SK-N-SH treated with all-trans-retinoic acid at 6 μM for 48 hours (cell line): ENCODE data around the gene TMEM60.

Experiments
- ATAC-seq: fragments of 200-7000 bp; cut with Tn5 transposase; 3 replicates; pipeline ENCODE4 v1.9.1; 2020; ENCODE audit warnings: mild to moderate bottlenecking, moderate library complexity
- ARNTL ChIP-seq: fragments of 450-650 bp; formaldehyde crosslinking; IDR thresholded peaks from 2 replicates; pipeline ENCODE4 v1.5.0; 2020; ENCODE audit warnings: low read depth, mild to moderate bottlenecking, moderate library complexity, borderline replicate concordance
- CREB5 ChIP-seq: fragments of 250-450 bp; sonication (Bioruptor Pico); IDR thresholded peaks from 2 replicates; pipeline ENCODE4 v1.5.1; 2020; ENCODE audit warnings: low read depth, mild to moderate bottlenecking, moderate library complexity
- ESRRG ChIP-seq: fragments of 250-450 bp; sonication (Bioruptor Pico); IDR thresholded peaks from 2 replicates; pipeline ENCODE4 v1.6.1; 2021; ENCODE audit warnings: mild to moderate bottlenecking
- GLIS3 ChIP-seq: fragments of 250-450 bp; sonication (Bioruptor Pico); IDR thresholded peaks from 2 replicates; pipeline ENCODE4 v1.5.0; 2020; ENCODE audit warnings: mild to moderate bottlenecking, moderate library complexity
- ISL1 ChIP-seq: fragments of 250-450 bp; sonication (Bioruptor Pico); IDR thresholded peaks from 2 replicates; pipeline ENCODE4 v2.1.2; 2022; ENCODE audit warnings: mild to moderate bottlenecking, moderate library complexity
- OSR1 ChIP-seq: fragments of 250-450 bp; sonication (Bioruptor Pico); IDR thresholded peaks from 2 replicates; pipeline ENCODE4 v1.8.0; 2022; ENCODE audit warnings: moderate library complexity, mild to moderate bottlenecking, inconsistent platforms
- PATZ1 ChIP-seq: fragments of 250-450 bp; sonication (Bioruptor Pico); IDR thresholded peaks from 2 replicates; pipeline ENCODE4 v1.8.0; 2020; ENCODE audit warnings: mild to moderate bottlenecking, moderate library complexity, borderline replicate concordance
- POU6F1 ChIP-seq: fragments of 250-450 bp; sonication (Bioruptor Pico); IDR thresholded peaks from 2 replicates; pipeline ENCODE4 v1.8.0; 2021; ENCODE audit warnings: low read depth, mild to moderate bottlenecking, moderate library complexity, borderline replicate concordance
- PPARA ChIP-seq: fragments of 250-450 bp; sonication (Bioruptor Pico); IDR thresholded peaks from 2 replicates; pipeline ENCODE4 v1.5.0; 2020; ENCODE audit warnings: mild to moderate bottlenecking, borderline replicate concordance
- RARB ChIP-seq: fragments of 250-450 bp; sonication (Bioruptor Pico); IDR thresholded peaks from 2 replicates; pipeline ENCODE4 v1.8.0; 2021; ENCODE audit warnings: mild to moderate bottlenecking, moderate library complexity
- SNAI2 ChIP-seq: fragments of 250-450 bp; sonication (Bioruptor Pico); IDR thresholded peaks from 2 replicates; pipeline ENCODE4 v1.5.0; 2020; ENCODE audit warnings: mild to moderate bottlenecking, moderate library complexity
- TOX ChIP-seq: fragments of 250-450 bp; sonication (Bioruptor Pico); IDR thresholded peaks from 2 replicates; pipeline ENCODE4 v1.8.0; 2021; ENCODE audit warnings: mild to moderate bottlenecking, moderate library complexity, borderline replicate concordance
- TSHZ2 ChIP-seq: fragments of 250-450 bp; sonication (Bioruptor Pico); IDR thresholded peaks from 2 replicates; pipeline ENCODE4 v1.5.0; 2020; ENCODE audit warnings: mild to moderate bottlenecking, moderate library complexity
- ZC3H10 ChIP-seq: fragments of 250-450 bp; sonication (Bioruptor Pico); IDR thresholded peaks from 2 replicates; pipeline ENCODE4 v1.5.1; 2021; ENCODE audit warnings: mild to moderate bottlenecking, moderate library complexity
- ZFP3 ChIP-seq: fragments of 250-450 bp; sonication (Bioruptor Pico); IDR thresholded peaks from 2 replicates; pipeline ENCODE4 v1.5.0; 2020; ENCODE audit warnings: mild to moderate bottlenecking, moderate library complexity
- ZFP30 ChIP-seq: fragments of 450-650 bp; formaldehyde crosslinking; IDR thresholded peaks from 2 replicates; pipeline ENCODE4 v1.5.0; 2022; ENCODE audit warnings: mild to moderate bottlenecking, moderate library complexity
- ZNF565 ChIP-seq: fragments of 450-650 bp; formaldehyde crosslinking; conservative IDR thresholded peaks from 2 replicates; pipeline ENCODE4 v1.5.0; 2020; ENCODE audit warnings: low read depth, mild to moderate bottlenecking, moderate library complexity
- ZNF70 ChIP-seq: fragments of 450-650 bp; formaldehyde crosslinking; IDR thresholded peaks from 2 replicates; pipeline ENCODE4 v1.5.0; 2020; ENCODE audit warnings: mild to moderate bottlenecking, moderate library complexity
- ZNF8 ChIP-seq: fragments of 450-650 bp; formaldehyde crosslinking; IDR thresholded peaks from 2 replicates; pipeline ENCODE4 v1.5.0; 2020; ENCODE audit warnings: mild to moderate bottlenecking, moderate library complexity
- TF ChIP-seq, protein P1 (sequence below): fragments of 250-450 bp; sonication (Bioruptor Pico); IDR thresholded peaks from 2 replicates; pipeline ENCODE4 v1.5.1; 2021; ENCODE audit warnings: mild to moderate bottlenecking, moderate library complexity

The TMEM60 gene

GRCh38 chr7:77760809-77761453 is 37.3 kb downstream of the TMEM60 start:
- no peak for ATAC-seq
- TF ChIP-seq, protein P1, sequence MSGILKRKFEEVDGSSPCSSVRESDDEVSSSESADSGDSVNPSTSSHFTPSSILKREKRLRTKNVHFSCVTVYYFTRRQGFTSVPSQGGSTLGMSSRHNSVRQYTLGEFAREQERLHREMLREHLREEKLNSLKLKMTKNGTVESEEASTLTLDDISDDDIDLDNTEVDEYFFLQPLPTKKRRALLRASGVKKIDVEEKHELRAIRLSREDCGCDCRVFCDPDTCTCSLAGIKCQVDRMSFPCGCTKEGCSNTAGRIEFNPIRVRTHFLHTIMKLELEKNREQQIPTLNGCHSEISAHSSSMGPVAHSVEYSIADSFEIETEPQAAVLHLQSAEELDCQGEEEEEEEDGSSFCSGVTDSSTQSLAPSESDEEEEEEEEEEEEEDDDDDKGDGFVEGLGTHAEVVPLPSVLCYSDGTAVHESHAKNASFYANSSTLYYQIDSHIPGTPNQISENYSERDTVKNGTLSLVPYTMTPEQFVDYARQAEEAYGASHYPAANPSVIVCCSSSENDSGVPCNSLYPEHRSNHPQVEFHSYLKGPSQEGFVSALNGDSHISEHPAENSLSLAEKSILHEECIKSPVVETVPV (CRISPR knock-in tag), result no peak
- TF ChIP-seq PPARA (CRISPR knock-in tag), result no peak
- TF ChIP-seq ZFP3 (CRISPR knock-in tag), result no peak

DNA sequence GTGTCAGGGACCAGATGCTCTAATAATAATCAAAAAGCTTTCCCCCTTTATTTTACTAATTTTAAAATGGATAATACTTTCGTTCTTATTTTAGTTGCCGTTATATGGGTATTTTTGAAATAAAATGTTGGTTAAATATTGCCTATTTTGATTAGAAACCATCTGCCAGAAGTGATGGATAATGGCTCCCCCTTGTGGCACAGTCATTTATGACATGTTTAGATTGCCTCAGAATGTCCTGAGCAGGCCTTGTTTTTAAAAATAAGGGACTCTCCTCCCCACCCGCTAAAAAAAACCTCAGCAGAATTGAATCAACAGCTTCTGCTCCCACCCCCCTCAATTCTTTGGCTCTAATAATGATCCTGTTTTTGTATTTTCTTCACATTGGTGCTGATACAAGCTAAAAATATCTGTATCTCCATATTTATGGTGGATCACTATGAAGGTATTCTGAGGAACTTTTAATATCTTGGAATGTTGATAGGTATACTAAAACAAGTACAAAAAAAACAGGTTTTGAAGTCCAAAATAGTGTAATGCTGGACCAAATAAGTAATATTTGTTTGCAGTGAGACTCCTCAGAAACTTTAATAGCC is 38.8 kb downstream of the TMEM60 start:
- TF ChIP-seq POU6F1 (CRISPR knock-in tag) (no peak), TOX (no peak), RARB (CRISPR knock-in tag) (no peak), ZNF565 (no peak), ESRRG (CRISPR knock-in tag) (no peak), SNAI2 (CRISPR knock-in tag) (no peak), PATZ1 (CRISPR knock-in tag) (no peak), OSR1 (no peak)
- peak; percentile 90 for ATAC-seq

DNA sequence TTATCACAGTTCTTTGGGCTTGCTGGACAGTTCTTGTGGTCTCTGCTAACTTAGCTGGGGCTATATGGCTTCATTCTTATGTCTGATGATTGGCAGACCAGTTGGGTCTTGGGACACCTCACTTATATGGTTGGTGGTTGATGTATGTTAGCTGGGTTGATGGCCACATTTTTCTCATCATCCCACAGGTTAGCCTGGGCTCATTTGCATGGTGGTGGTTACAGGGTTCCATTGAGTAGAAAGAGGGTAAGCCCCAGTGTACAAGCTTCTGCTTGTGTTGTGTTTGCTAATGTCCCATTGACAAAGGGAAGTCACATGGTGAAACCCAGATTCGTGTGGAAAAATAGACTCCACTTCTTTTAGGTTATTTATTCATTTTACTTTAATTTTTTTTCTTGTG is 40.6 kb downstream of the TMEM60 start:
- no peak for TF ChIP-seq TSHZ2 (CRISPR knock-in tag)
- no peak for TF ChIP-seq ZFP30 (CRISPR knock-in tag)
- TF ChIP-seq ZNF8 (CRISPR knock-in tag), result no peak
- TF ChIP-seq ESRRG (CRISPR knock-in tag), result no peak
- no peak for TF ChIP-seq GLIS3
- TF ChIP-seq RARB (CRISPR knock-in tag), result no peak
- no peak for TF ChIP-seq ZNF70 (CRISPR knock-in tag)
- TF ChIP-seq, all 23 proteins: peak for 0
- ATAC-seq, result no peak

DNA sequence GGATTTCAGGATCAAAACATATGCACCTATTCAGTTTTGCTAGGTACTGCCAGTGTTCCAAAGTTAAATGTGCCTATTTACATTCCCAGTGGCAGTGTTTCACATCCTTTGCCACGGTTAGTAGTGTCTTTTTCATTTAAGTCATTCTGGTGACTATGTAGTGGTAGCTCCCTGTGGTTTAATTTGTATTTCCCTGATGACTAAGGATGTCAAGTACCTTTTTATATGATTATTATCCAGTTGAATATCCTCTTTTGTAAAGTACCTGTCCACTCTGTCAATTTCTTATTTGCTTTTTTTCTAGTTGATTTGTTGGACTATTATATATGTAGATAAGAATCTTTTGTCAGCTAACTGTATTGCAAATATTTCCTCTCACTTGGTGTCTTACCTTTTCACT is 45.1 kb downstream of the TMEM60 start:
- ATAC-seq, result no peak
- TF ChIP-seq ZNF70 (CRISPR knock-in tag), result no peak
- no peak for TF ChIP-seq TSHZ2 (CRISPR knock-in tag)
- TF ChIP-seq OSR1, result no peak
- TF ChIP-seq GLIS3, result no peak
- no peak for TF ChIP-seq ZFP30 (CRISPR knock-in tag)
- no peak for TF ChIP-seq ZNF8 (CRISPR knock-in tag)
- TF ChIP-seq ZC3H10, result no peak
- no peak for TF ChIP-seq CREB5
- TF ChIP-seq TOX, result no peak
- no peak for TF ChIP-seq ARNTL (CRISPR knock-in tag)
- TF ChIP-seq PATZ1 (CRISPR knock-in tag), result no peak
- no peak for TF ChIP-seq ISL1
- no peak for TF ChIP-seq ESRRG (CRISPR knock-in tag)
- no peak for TF ChIP-seq RARB (CRISPR knock-in tag)
- TF ChIP-seq ZFP3 (CRISPR knock-in tag), result no peak
